H1 (cell line): Measurements from ENCODE around the gene SECISBP2. TPM values are rescaled to one million over a fixed set of nuclear protein-coding genes. Genes with fewer than 3 reads are reported as not detected.

Experiments used
- CBX5 ChIP-seq: fragments of 300-800, 300-1000 bp; sonication (generic); IDR thresholded peaks from 2 replicates; pipeline ENCODE4 v1.7.1; 2016; ENCODE audit warnings: antibody characterized with exemption, low read length, low read depth
- CHD7 ChIP-seq: fragments of 300-600 bp; sonication (generic); IDR thresholded peaks from 2 replicates; pipeline ENCODE4 v1.7.1; 2012; ENCODE audit warnings: low read length, moderate library complexity, mild to moderate bottlenecking, inconsistent platforms; ENCODE audit not compliant: insufficient replicate concordance
- JUND ChIP-seq: IDR thresholded peaks from 2 replicates; pipeline ENCODE4 v1.6.1; 2011; ENCODE audit warnings: mild to moderate bottlenecking, improper control_type of control experiment, low read length
- NANOG ChIP-seq: IDR thresholded peaks from 2 replicates; pipeline ENCODE4 v1.6.1; 2011; ENCODE audit warnings: low read length, low read depth, mild to moderate bottlenecking, inconsistent platforms; ENCODE audit not compliant: insufficient read depth, poor library complexity, severe bottlenecking
- NRF1 ChIP-seq: IDR thresholded peaks from 2 replicates; pipeline ENCODE4 v1.6.1; 2011; ENCODE audit warnings: mild to moderate bottlenecking, low read depth, low read length, improper control_type of control experiment
- POU5F1 ChIP-seq: IDR thresholded peaks from 2 replicates; pipeline ENCODE4 v1.6.1; 2011; ENCODE audit warnings: low read depth, mild to moderate bottlenecking, low read length, moderate library complexity
- SP4 ChIP-seq: IDR thresholded peaks from 2 replicates; pipeline ENCODE4 v1.6.1; 2012; ENCODE audit warnings: low read length, inconsistent platforms
- TAF7 ChIP-seq: optimal IDR thresholded peaks from 2 replicates; pipeline ENCODE3; 2011; ENCODE audit warnings: low read depth, mild to moderate bottlenecking, inconsistent platforms, low read length, moderate library complexity, borderline replicate concordance
- USF2 ChIP-seq: IDR thresholded peaks from 2 replicates; pipeline ENCODE4 v1.6.1; 2011; ENCODE audit warnings: low read length, improper control_type of control experiment
- polyA plus RNA-seq, 7 experiments: library from polyadenylated mRNA; depleted of rRNA in 3 of 7; stranded (reverse) in 5 of 7; unstranded in 2 of 7; fragments of >200 nt in 5 of 7; fragments of 200-250 nt in 2 of 7; gene quantifications; 1 replicate in 5 of 7; 2 replicates in 1 of 7; 4 replicates in 1 of 7; pipeline versions ENCODE4 v1.2.1 to v1.2.3, GENCODE V29; 2011 to 2013; ENCODE audit warnings: missing spikeins in 2 of 7, mixed read lengths in 2 of 7
- total RNA-seq: library from RNA; stranded (reverse); fragmentation: NEBNext Ultra II Directional; extraction: Animal tissue kit (Norgen Biotek cat#: 25700); gene quantifications from 2 replicates; pipeline ENCODE4 v1.2.1, GENCODE V29; 2021

Gene SECISBP2
- total and polyA plus RNA-seq, 2 of the 8 experiments (the other 6 are each of a cell fraction or from before 2014, with no cell fraction given) = 39.0 to 61.7 TPM

GRCh38 chr9:89402695-89403427 lies 84.6 kb downstream of the SECISBP2 start (continued):
- no peak for TF ChIP-seq CHD7
- TF ChIP-seq JUND = no peak
- no peak for TF ChIP-seq USF2
- TF ChIP-seq SP4 = no peak
- no peak for TF ChIP-seq TAF7
- TF ChIP-seq CBX5 = no peak
- TF ChIP-seq NANOG = no peak
- TF ChIP-seq POU5F1 = no peak
- TF ChIP-seq NRF1 = no peak
